ENCODE results near the gene ITGB2. TPM values are rescaled to one million over a fixed set of nuclear protein-coding genes. Genes with fewer than 3 reads are reported as not detected.

Gene ITGB2
- 0.62 and 1.1 TPM in 2 replicates for total RNA-seq
- long read RNA-seq, transcript ITGB2-203 (16 exons, 2,913 nt), result major isoform, 5 of 5 reads
- long read RNA-seq, partial matches to known transcripts, result 0 of 5 reads
- long read RNA-seq, other reads (novel, unspliced or antisense), result 0 of 5 reads

DNA sequence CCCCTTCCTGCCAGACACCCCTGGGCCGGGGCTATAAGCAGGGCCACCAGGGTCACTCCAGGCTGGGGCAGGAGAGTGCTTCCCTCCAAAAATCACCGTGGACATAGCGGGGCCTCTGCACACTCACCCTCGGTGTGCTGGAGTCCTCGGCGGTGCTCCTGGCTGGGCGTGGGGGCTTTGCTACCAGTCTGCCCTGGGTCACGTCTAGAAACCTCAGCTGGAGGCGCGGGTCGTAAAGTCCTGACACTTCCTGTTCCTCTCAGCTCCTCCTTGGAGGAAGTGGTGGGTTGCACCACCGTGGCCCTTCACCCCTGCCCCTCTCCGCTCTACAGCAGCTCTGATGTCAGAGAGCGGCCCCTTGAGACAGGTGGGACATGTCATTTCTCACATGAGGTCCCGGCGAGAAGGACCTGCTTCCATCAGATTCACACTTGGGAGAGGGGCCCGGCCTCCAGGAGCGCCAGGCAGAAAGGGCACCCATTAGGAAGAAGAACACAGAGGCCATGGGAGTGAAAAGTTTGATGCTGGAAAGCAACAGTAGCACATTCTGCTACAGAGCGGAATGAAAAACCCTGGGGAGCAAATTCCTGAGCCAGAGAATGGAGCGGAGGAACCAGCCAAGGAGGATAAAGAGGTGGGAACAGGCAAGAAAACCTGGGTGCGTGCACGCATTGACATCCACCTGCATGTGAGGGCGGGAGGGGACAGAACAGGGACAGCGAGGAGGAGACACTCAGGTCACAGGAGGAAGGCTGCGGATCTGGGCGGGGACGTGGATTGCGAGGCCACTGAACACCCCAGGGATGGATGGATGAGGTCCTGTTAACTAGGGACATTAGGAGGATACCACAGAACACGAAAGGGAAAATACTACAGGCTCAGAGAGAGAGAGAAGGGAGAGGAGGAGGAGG is at the start of gene ITGB2:
TSS of gene ITGB2 (minus strand) at position 206 of the 911 bp plus-strand sequence. CDS start 10,117 bp downstream, outside the sequence.
- H3K4me1 Mint-ChIP-seq (ENCODE audit: unreplicated experiment), result peaks cover 6% of the 10 kb centered on the region
- DNase-seq (ENCODE audit: extremely low spot score, unreplicated experiment), result no peak
- peaks cover 4% of the 10 kb centered on the region for H3K36me3 Mint-ChIP-seq (ENCODE audit: unreplicated experiment)
- TF ChIP-seq, protein P1, sequence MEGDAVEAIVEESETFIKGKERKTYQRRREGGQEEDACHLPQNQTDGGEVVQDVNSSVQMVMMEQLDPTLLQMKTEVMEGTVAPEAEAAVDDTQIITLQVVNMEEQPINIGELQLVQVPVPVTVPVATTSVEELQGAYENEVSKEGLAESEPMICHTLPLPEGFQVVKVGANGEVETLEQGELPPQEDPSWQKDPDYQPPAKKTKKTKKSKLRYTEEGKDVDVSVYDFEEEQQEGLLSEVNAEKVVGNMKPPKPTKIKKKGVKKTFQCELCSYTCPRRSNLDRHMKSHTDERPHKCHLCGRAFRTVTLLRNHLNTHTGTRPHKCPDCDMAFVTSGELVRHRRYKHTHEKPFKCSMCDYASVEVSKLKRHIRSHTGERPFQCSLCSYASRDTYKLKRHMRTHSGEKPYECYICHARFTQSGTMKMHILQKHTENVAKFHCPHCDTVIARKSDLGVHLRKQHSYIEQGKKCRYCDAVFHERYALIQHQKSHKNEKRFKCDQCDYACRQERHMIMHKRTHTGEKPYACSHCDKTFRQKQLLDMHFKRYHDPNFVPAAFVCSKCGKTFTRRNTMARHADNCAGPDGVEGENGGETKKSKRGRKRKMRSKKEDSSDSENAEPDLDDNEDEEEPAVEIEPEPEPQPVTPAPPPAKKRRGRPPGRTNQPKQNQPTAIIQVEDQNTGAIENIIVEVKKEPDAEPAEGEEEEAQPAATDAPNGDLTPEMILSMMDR (IDR thresholded peaks at IDR 0.05), result no peak
- no peak within 1 kb of the TSS for H3K27ac Mint-ChIP-seq (ENCODE audit: unreplicated experiment)
- H3K9me3 Mint-ChIP-seq (ENCODE audit: unreplicated experiment), result no peaks in the 10 kb centered on the region
- peaks cover 28% of the 10 kb centered on the region for H3K27me3 Mint-ChIP-seq (ENCODE audit: unreplicated experiment)
- no peak within 1 kb of the TSS for H3K4me3 Mint-ChIP-seq (ENCODE audit: unreplicated experiment)

DNA sequence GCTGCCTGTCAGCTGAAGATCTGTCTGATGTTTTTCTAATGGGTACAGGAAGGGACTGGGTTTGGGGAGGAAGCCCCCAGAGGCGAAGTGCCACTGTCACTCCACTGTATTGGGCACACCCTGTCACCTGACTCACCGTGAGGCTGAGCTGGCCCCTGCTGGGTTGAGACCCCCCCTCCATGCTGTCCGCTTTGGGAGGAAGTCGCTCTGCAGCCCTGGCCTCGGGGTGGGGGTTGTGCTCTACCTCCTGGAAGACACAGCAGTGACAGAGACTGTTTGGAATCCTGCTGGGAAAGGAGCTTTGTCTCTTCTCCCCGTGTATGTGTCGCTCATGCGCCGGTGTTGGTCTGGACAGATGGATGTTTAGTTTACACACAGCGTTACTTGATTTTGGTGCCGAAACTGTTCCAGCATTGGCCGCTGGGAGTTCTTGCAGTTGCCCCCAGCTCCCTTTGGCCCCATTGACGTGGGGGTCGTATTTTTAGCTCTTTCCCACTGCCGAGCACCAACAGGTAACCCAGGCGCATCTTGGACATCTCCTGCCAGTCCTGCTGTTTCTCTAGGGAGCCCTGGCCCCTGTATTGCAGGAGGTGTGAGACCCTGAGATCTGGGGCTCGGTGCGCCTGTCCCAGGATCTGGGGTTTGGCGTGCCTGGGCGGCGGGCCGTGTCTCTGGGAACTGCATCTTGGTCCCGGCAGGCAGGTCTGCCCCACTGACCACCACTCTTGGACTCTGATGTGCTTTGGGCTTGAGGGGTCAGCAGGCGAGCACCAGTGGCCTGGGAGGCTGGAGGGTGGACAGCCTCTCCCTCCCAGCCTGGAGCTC is 49.4 kb upstream of the ITGB2 start:
- TF ChIP-seq, protein P1 (IDR thresholded peaks at IDR 0.05), result no peak
- Mint-ChIP-seq H3K27ac (ENCODE audit: unreplicated experiment) (peak overlapping the region; percentile 95), H3K27me3 (ENCODE audit: unreplicated experiment) (no peaks in the 10 kb centered on the region), H3K4me1 (ENCODE audit: unreplicated experiment) (peaks cover 67% of the 10 kb centered on the region), H3K4me3 (ENCODE audit: unreplicated experiment) (no peak overlapping the region), H3K9me3 (ENCODE audit: unreplicated experiment) (no peaks in the 10 kb centered on the region), H3K36me3 (ENCODE audit: unreplicated experiment) (peaks cover 9% of the 10 kb centered on the region)
- DNase-seq (ENCODE audit: extremely low spot score, unreplicated experiment), result no peak

DNA sequence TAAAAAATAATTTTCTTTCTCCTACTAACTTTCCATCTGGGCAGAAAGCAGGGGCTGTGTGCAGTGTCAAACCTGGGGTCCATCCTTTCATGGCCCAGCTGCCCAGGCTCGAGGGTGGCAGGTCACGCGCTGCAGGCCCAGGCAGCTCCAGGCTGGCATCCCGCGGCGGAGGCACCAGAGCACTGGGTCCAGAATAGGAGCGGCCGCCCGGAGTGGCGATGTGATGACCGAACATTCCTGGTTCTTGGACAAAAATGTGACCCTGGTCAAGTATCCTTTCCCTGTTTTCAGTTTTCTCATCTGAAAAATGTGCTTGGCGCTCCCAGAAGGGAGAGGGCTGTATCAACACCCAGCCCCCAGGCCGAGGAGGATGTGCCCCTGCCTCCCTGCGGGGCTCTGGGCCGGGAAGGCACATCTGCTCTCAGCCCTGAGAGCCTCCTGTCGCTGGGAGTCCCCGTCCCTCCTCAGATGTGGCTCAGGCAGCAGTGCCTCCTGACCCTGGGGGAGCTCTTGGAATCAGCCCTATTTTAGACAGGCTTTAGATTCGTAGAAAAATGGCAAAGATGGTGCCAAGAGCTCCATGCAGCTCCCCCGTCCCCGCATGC is 48.5 kb upstream of the ITGB2 start:
- Mint-ChIP-seq H3K27me3 (ENCODE audit: unreplicated experiment) (no peaks in the 10 kb centered on the region), H3K4me3 (ENCODE audit: unreplicated experiment) (peak overlapping the region; percentile 1), H3K4me1 (ENCODE audit: unreplicated experiment) (peaks cover 75% of the 10 kb centered on the region), H3K36me3 (ENCODE audit: unreplicated experiment) (peaks cover 16% of the 10 kb centered on the region), H3K27ac (ENCODE audit: unreplicated experiment) (peak overlapping the region; percentile 95), H3K9me3 (ENCODE audit: unreplicated experiment) (no peaks in the 10 kb centered on the region)
- no peak for DNase-seq (ENCODE audit: extremely low spot score, unreplicated experiment)
- TF ChIP-seq, protein P1 (IDR thresholded peaks at IDR 0.05), result no peak

DNA sequence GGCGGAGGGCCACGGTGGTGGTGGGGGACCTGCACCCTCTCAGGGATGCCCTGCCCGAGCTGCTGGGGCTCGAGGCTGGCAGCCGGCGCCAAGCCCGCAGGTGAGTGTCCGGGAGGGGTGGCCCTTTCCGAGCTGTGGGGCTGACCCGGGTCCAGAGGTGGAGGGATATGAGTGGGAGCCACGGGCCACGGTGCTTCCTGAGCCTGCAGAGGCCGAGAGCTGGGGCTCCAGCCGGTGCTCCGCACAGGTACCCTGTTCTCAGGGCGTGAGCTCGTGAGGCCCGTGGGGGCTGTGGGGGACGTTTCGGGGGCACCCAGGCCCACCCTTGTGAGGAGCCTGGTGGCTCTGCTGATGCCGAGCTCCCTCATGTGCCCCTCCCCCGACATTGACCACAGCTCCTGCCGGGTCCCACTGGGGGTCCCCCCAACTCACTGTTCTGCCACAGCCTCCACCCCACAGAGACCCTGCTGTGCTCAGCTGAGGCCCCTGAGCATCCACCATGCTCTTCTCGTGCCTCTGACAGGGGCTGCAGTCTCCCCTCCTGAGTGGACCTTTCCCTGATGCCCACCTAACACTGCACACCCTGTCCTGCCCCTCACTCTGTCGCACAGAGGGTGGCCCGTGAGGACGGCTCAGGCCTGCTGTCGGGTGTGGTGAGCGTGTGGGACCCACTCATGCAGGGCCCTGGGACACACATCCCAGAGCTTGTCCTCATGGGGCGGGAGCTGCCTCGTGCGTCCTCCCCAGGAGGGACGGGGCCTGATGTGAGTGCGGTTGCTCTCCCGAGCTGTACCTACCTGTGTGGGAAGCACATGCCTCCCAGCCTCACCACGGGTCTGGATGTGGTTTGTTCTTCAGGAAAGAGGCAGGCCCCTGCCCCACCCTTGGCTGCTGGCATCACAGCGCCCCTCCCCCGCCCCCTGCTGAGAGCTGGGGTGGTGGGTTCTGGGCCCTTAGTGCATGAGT is 46.7 kb upstream of the ITGB2 start:
- H3K4me1 Mint-ChIP-seq (ENCODE audit: unreplicated experiment), result peaks cover 81% of the 10 kb centered on the region
- DNase-seq (ENCODE audit: extremely low spot score, unreplicated experiment), result no peak
- no peak overlapping the region for H3K27ac Mint-ChIP-seq (ENCODE audit: unreplicated experiment)

More for the DNA sequence above, 46.7 kb upstream of the ITGB2 start:
- Mint-ChIP-seq H3K9me3 (ENCODE audit: unreplicated experiment) (no peaks in the 10 kb centered on the region), H3K4me3 (ENCODE audit: unreplicated experiment) (no peak overlapping the region), H3K27me3 (ENCODE audit: unreplicated experiment) (no peaks in the 10 kb centered on the region), H3K36me3 (ENCODE audit: unreplicated experiment) (peaks cover 14% of the 10 kb centered on the region)
- TF ChIP-seq, protein P1 (IDR thresholded peaks at IDR 0.05), result no peak

All from osteocyte (in vitro differentiated cells).